HepG2 (cell line): ENCODE data around the gene SNU13. TPM values are rescaled to one million over a fixed set of nuclear protein-coding genes. Genes with fewer than 3 reads are reported as not detected.

ENCODE experiments used
- ARID3A ChIP-seq: IDR thresholded peaks from 2 replicates; pipeline ENCODE4 v1.6.1; 2012; ENCODE audit warnings: low read depth, low read length, improper control_type of control experiment
- DR1 ChIP-seq: sonication (generic); formaldehyde crosslinking; IDR thresholded peaks from 2 replicates; pipeline ENCODE4 v1.8.0; 2021; ENCODE audit warnings: mild to moderate bottlenecking, missing genetic modification reagents, inconsistent platforms
- FIP1L1 ChIP-seq: fragments of 200-400 bp; formaldehyde crosslinking; IDR thresholded peaks from 2 replicates; pipeline ENCODE4 v1.6.1; 2018; ENCODE audit warnings: low read depth, mild to moderate bottlenecking, low read length, moderate library complexity, borderline replicate concordance; ENCODE audit not compliant: insufficient read depth
- IRF2 ChIP-seq: IDR thresholded peaks from 2 replicates; pipeline ENCODE4 v1.6.1; 2018; ENCODE audit warnings: missing genetic modification reagents, missing compliant biosample characterization
- KDM6A ChIP-seq: IDR thresholded peaks from 2 replicates; pipeline ENCODE4 v1.6.1; 2016; ENCODE audit warnings: low read depth
- KMT2A ChIP-seq: sonication (generic); formaldehyde crosslinking; IDR thresholded peaks from 2 replicates; pipeline ENCODE4 v1.4.0; 2020; ENCODE audit warnings: missing genetic modification reagents
- MATR3 ChIP-seq: sonication (generic); formaldehyde crosslinking; IDR thresholded peaks from 2 replicates; pipeline ENCODE4 v1.4.0; 2020; ENCODE audit warnings: missing genetic modification reagents
- PAF1 ChIP-seq: IDR thresholded peaks from 2 replicates; pipeline ENCODE4 v1.6.1; 2016; ENCODE audit warnings: missing genetic modification reagents, missing compliant biosample characterization
- PHF20 ChIP-seq: sonication (generic); formaldehyde crosslinking; IDR thresholded peaks from 2 replicates; pipeline ENCODE4 v1.5.0; 2020; ENCODE audit warnings: mild to moderate bottlenecking, missing genetic modification reagents
- SALL1 ChIP-seq: sonication (generic); formaldehyde crosslinking; IDR thresholded peaks from 2 replicates; pipeline ENCODE4 v1.8.0; 2022; ENCODE audit warnings: mild to moderate bottlenecking, missing genetic modification reagents
- SMC3 ChIP-seq: IDR thresholded peaks from 2 replicates; pipeline ENCODE4 v1.6.1; 2011; ENCODE audit warnings: low read length, improper control_type of control experiment
- SRSF4 ChIP-seq: fragments of 200-400 bp; formaldehyde crosslinking; IDR thresholded peaks from one replicate; pipeline ENCODE4 v1.6.1; 2018; ENCODE audit warnings: mild to moderate bottlenecking, low read depth, low read length, moderate library complexity; ENCODE audit not compliant: poor library complexity, severe bottlenecking
- STAG1 ChIP-seq: sonication (generic); formaldehyde crosslinking; IDR thresholded peaks from 2 replicates; pipeline ENCODE4 v1.4.0; 2020; ENCODE audit warnings: missing genetic modification reagents
- TGIF2 ChIP-seq: IDR thresholded peaks from 2 replicates; pipeline ENCODE4 v1.6.1; 2016; ENCODE audit warnings: control low read depth, missing compliant biosample characterization
- ZBTB34 ChIP-seq: sonication (generic); formaldehyde crosslinking; IDR thresholded peaks from 2 replicates; pipeline ENCODE4 v1.8.0; 2022; ENCODE audit warnings: mild to moderate bottlenecking, missing genetic modification reagents
- ZFY ChIP-seq: sonication (generic); formaldehyde crosslinking; IDR thresholded peaks from 2 replicates; pipeline ENCODE4 v1.4.0; 2020; ENCODE audit warnings: missing genetic modification reagents
- ZNF280B ChIP-seq: sonication (generic); formaldehyde crosslinking; IDR thresholded peaks from 2 replicates; pipeline ENCODE4 v1.5.0; 2020; ENCODE audit warnings: missing genetic modification reagents, mild to moderate bottlenecking, borderline replicate concordance
- ZNF646 ChIP-seq: sonication (generic); formaldehyde crosslinking; IDR thresholded peaks from 2 replicates; pipeline ENCODE4 v1.9.0; 2021; ENCODE audit warnings: mild to moderate bottlenecking, missing genetic modification reagents
- ZNF747 ChIP-seq: sonication (generic); formaldehyde crosslinking; IDR thresholded peaks from 2 replicates; pipeline ENCODE4 v1.8.1; 2023; ENCODE audit warnings: missing genetic modification reagents, mild to moderate bottlenecking, borderline replicate concordance
- ZNF761 ChIP-seq: sonication (generic); formaldehyde crosslinking; conservative IDR thresholded peaks from 2 replicates; pipeline ENCODE4 v1.4.0; 2020; ENCODE audit warnings: mild to moderate bottlenecking, missing genetic modification reagents
- polyA plus RNA-seq, 8 experiments: library from polyadenylated mRNA; depleted of rRNA in 3 of 8; stranded (reverse) in 7 of 8; unstranded in 1 of 8; fragments of >200 nt; fragmentation: Illumina TruSeq in 4 of 8; extraction: Trizol in 4 of 8; gene quantifications; 2 replicates each; pipeline versions ENCODE4 v1.2.1 to v1.2.3, GENCODE V29; 2011 to 2016; ENCODE audit warnings: low read depth in 4 of 8, missing spikeins in 1 of 8, mixed read lengths in 1 of 8; ENCODE audit not compliant: insufficient read depth in 1 of 8
- total RNA-seq, 5 experiments: library from RNA; depleted of rRNA; stranded (reverse); fragments of >200 nt; fragmentation: Illumina TruSeq; extraction: Trizol; gene quantifications; 2 replicates each; pipeline ENCODE4 v1.2.3, GENCODE V29; 2016; ENCODE audit warnings: low read depth in 1 of 5

SNU13 gene
- total and polyA plus RNA-seq, 2 of the 13 experiments (the other 11 are each of a cell fraction or from before 2014, with no cell fraction given), result 203 to 287 TPM

- TF ChIP-seq ARID3A (peak; percentile 36; the same call in 1 of the 2 replicates), ZNF646 (CRISPR knock-in tag) (no peak), ZNF747 (0 out of 2 replicates have a peak, but pooled peaks have one; percentile 31), FIP1L1 (no peak), ZNF280B (CRISPR knock-in tag) (no peak), KDM6A (no peak), PHF20 (CRISPR knock-in tag) (no peak), ZNF761 (CRISPR knock-in tag) (no peak), MATR3 (no peak), SRSF4 (no peak), DR1 (CRISPR knock-in tag) (no peak), IRF2 (CRISPR knock-in tag) (peak; percentile 66; the same call in 1 of the 2 replicates), SALL1 (CRISPR knock-in tag) (peak; percentile 54), STAG1 (peak; percentile 91), ZBTB34 (CRISPR knock-in tag) (no peak), ZFY (peak; percentile 41; the same call in 1 of the 2 replicates), TGIF2 (no peak), KMT2A (CRISPR knock-in tag) (no peak), SMC3 (peak; percentile 76), PAF1 (no peak)
These were observed 8.6 kb upstream of the SNU13 start (continued) for GRCh38 chr22:41697126-41697775.
